Islet of Langerhans (tissue), 1 donor: ENCODE measurements around the gene PLEKHB2.
"Not testable (repeated sequence)": the region's sequence is repeated elsewhere in the genome, so short reads cannot be mapped to it uniquely, and the experiment has no call there.

Experiments
- FAIRE-seq: peaks from one replicate; lab custom pipeline; 2011; peaks lifted over from hg19 to GRCh38; lab: Jason Lieb, UNC

PLEKHB2 gene, protein sequence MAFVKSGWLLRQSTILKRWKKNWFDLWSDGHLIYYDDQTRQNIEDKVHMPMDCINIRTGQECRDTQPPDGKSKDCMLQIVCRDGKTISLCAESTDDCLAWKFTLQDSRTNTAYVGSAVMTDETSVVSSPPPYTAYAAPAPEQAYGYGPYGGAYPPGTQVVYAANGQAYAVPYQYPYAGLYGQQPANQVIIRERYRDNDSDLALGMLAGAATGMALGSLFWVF

GRCh38 chr2:131105156-131105949 is at the start of gene PLEKHB2:
TSS of gene PLEKHB2 (plus strand) at chr2:131105336. CDS start at chr2:131120942, 15,606 bp downstream.
- no peak for FAIRE-seq

DNA sequence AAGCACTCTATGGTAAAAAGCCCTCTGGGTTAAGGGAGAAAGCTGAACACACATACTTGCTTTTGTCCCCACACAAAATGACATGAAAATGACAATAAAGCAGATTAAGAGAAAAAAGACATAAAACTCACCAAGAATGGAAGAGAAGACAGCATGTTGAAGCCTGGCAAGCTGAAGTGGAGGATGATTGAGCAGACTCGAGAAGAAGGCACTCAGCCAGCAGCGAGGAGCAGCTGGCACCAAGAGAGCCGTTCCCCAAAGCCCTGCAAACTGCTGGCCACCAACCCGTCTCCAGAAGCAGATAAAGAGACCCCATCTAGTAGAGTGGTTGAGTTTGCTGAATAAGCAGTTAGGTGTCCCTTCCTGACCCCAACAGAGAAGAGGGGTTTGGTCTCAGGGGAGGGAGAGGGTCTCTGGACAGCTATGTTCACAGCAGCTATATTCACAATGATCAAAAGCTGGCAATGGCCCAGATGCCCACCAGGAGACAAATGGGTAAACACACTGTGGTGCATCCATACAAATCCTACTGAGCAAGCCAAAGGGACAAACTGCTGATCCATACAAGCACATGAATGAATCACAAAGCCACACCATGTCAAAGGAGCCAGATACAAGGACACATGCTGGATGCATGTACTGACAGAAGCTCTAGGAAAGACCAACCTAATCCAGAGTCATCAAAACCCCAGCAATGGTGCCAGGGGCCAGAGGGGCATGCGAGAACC is 48.8 kb upstream of the PLEKHB2 start:
- FAIRE-seq, result no peak

DNA sequence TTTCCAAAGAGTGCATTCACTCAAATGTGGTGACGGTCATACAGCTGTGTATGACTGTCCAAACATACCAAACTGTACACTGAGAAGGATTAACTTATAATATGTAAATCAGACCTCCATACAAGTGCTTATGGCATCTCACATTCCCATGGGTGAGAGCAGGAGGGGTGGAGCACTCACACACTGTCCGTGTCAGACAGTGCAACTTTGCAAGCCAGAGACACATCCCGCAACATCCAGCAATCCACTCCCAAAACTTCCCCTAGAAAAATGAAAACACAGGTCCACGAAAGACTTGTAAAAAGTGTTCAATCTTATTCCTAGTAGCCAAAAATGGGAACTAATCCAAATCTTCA is 48.2 kb upstream of the PLEKHB2 start:
- no peak for FAIRE-seq

- no peak for FAIRE-seq
These were observed 46.8 kb upstream of the PLEKHB2 start for GRCh38 chr2:131058214-131058843.

GRCh38 chr2:131058920-131059319 is 46.2 kb upstream of the PLEKHB2 start:
- FAIRE-seq, result no peak

- FAIRE-seq, result no peak
These were observed 41.4 kb upstream of the PLEKHB2 start for GRCh38 chr2:131063501-131064283.

- FAIRE-seq, result no peak
These were observed 40.3 kb upstream of the PLEKHB2 start for GRCh38 chr2:131064589-131065512.

- no peak for FAIRE-seq
These were observed 37.5 kb upstream of the PLEKHB2 start for GRCh38 chr2:131067465-131068125.

GRCh38 chr2:131068172-131068571 is 37.0 kb upstream of the PLEKHB2 start:
- FAIRE-seq, result not testable (repeated sequence)

DNA sequence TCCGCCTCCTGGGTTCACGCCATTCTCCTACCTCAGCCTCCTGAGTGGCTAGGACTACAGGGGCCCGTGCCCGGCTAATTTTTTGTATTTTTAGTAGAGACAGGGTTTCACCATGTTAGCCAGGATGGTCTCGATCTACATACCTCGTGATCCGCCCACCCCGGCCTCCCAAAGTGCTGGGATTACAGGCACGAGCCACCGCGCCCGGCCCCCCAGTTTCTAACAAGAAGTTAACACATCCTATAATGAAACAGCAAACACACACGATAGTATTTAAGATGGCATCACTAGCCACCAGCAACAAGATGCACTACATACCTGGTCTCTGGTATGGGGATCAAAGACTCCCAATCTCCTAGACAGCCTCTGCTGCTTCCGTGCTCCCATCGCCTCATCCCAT is 29.6 kb upstream of the PLEKHB2 start:
- FAIRE-seq, result not testable (repeated sequence)

DNA sequence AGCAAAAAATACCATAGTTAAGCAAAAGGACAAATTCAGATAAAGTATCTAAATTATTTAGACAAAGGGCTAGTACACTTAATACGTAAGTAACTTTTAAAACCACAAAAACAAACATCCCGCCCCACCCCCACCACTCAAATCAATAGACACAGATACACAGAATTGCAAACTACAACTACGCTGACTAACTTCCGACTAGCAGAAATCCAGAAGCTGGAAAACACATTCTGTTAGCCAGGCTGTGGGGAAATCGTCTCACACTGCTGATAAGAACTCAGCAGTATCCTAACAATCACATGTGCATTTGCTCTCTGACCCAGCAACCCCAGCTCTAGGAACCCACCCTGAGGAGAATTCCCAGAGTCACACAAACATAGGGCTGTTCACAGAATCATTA is 28.4 kb upstream of the PLEKHB2 start:
- no peak for FAIRE-seq

DNA sequence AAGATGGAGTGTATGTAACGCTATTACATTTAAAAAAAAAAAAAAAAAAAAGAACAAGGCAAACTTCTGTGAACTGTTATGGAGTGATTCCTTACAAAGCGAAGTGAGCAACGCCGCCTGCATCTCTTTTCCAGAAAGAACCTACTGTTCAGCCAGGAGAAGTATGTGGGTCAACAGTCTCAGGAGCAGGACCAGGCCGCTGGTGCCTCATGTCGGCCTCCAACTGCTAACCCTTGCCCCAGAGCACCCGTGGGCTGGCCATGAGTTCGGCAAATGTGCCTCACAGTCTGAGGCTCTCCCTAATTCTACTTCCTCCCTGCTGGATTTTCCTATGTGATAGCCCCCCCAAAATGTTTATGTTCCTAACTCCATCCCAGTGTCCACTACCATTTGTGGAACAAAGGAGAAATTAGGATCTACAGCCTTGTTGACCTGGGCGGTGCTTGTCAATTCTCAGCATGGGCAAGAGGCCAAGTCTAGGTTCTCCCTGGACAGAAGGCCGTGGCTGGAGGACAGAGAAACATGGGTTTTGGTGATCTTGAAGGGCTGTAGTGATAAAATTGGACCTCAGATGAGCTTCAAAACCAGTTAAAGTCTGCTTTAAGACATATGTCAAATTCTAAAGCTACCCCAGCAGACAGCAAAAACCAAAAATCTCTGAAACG is 27.8 kb upstream of the PLEKHB2 start:
- no peak for FAIRE-seq

DNA sequence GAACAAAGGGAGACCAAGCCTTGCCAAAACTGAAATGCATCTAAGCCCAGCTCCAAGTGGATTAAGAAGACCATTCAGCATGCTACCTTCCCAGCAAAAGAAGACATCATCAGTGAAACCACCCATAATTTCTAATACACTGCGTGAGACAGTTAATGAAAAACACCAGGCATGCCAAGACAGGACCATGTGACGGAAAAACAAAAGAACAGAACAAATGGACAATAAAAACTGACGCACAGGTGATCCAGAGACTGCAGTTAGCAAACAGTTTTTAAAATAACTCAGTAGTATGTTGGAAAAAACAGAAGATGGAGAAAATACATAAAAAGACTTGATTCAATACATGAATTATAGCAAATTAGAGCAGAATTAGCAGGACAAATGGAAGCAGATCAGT is 27.2 kb upstream of the PLEKHB2 start:
- FAIRE-seq, result no peak

- not testable (repeated sequence) for FAIRE-seq
These were observed 25.2 kb upstream of the PLEKHB2 start for GRCh38 chr2:131079931-131080330.

DNA sequence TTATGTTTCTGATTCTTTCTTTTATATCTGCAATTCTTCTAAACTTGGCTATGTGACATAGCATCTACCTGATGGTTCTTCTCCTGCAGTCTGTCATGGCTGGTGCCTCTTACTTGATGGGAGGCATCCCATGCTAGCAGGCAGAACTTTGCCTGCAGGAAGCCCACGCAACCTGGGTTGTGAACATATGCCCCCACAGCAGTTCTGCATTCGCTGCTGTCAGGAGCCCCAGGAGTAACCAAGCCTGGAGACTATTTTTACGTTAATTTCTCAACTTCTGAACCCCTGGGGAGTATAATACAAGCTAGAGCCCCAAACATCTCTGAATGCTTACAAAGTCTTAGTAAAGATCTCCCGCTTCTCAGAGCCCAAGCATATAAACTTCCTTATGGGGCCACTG is 23.9 kb upstream of the PLEKHB2 start:
- FAIRE-seq, result no peak

DNA sequence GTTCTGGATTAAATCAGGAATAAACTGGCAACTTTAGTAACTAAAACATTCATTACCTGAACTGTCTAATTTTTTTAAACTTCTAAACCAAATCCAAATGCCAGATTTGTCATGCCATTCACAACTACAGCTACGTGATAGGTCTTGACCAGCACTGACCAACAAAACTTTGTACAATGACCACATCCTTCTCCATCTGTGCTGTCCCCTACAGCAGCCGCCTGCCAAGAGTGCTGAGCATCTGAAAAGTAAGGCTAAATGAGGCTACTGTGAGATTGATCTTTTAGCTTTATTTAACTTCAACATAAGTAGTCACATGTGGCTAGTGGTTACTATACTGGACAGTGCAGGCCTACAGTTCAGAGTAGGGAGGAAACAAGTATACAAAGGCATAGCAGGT is 19.5 kb upstream of the PLEKHB2 start:
- FAIRE-seq, result peak; percentile 88

- peak; percentile 45 for FAIRE-seq
These were observed 12.6 kb upstream of the PLEKHB2 start for GRCh38 chr2:131092458-131093005.

- FAIRE-seq, result no peak
These were observed 12.0 kb upstream of the PLEKHB2 start, which contains the start of gene FAM168B for GRCh38 chr2:131093006-131093695. TSS of gene FAM168B (minus strand) at chr2:131093460. CDS start at chr2:131082646, 10,814 bp downstream.
